ENCODE results near the gene HOXD8.

HOXD8 gene

DNA sequence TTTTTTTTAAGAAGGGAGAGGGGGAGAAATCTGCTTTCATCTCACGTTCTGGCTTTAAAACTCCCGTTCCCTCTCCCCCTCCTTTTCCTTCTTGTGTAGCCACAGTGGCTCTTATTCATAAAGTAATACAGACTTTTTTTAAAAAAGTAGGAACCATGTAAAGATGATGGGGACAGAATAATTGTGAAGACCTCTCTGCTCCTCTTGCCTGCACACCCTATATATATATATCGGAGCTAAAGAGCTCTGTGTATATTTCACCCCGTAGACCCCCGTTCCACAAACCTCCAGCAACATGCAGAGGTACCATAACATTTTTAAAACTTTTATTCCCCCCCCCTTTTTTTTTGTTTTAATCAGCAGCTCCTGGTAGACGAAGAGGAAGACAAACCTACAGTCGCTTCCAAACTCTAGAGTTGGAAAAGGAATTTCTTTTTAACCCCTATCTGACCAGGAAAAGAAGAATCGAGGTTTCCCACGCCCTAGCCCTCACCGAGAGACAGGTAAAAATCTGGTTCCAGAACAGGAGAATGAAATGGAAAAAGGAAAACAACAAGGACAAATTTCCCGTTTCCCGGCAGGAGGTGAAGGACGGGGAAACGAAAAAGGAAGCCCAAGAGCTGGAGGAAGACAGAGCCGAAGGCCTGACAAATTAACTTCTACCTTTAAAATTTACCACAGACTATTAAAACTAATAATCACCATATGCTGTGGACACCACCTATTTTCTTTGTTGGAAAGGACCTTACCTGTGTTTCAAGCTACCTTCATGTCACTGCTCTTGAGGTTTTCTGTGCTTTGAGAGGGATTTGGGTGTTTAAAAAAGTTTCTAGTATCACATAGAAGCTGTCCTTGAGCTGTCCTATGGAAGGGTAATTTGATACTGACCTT is 1.7 kb downstream of the HOXD8 start:
- no peak for DNase-seq (ENCODE audit: low read depth)

DNA sequence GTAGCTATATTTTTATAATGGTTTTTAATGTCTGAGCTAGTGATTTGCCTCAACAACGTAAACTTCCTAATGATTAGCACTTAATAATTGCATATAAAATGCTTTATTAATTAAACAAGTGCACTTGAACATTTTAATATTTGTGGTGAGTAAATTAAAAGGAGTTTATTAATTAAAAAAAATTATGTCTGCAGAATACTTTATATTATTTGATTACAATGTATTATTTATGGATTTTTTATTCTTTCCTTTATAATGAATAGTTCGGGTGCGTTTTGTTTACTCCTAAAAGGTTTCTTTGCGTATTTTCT is 2.3 kb downstream of the HOXD8 start:
- DNase-seq (ENCODE audit: low read depth): no peak

DNA sequence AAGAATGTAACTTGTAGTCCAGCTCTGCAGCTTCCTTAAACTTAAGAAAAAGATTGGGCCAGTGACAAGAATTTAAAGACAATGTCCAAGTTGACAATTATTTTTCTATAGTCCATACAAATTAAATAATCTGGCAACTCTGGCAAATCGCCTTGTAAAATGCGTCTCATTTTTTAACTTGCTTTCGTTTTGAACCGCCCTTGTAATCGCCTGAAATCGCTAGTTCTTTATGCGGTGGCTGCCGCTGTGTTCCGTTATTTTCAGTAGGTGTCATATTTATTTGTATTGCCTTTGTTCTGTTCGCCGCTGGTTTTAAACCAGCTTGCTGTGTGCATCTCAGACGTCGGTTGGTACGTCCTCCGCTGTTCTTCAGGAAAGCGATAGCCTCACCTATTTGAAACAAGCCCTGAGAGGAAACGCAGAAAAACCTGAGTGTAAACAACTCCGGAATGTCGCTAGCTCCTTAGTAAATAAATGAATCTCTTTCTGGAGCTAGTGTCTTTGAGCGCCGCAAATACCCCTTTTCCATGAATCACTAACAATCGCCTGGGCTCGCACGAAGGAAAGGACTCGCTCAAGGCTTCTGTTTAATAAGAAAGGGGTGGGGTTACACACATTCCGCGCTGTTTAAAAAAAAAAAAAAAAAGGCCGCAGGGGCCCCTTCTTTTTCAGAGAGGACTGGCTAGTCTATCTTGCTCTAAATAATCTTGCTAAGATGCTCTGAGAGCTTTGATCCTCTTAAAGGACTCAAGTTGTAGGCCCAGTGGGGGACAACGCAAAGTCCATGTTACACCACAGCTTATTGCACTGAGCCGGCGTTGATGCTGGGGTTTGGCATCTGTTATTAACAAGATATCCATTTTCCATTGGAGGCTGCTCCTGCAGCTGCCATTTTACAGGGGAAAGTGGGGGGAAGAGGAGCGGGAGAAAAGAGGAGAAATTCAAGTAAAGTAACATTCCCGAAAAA is 3.0 kb downstream of the HOXD8 start:
- DNase-seq (ENCODE audit: low read depth): no peak

DNA sequence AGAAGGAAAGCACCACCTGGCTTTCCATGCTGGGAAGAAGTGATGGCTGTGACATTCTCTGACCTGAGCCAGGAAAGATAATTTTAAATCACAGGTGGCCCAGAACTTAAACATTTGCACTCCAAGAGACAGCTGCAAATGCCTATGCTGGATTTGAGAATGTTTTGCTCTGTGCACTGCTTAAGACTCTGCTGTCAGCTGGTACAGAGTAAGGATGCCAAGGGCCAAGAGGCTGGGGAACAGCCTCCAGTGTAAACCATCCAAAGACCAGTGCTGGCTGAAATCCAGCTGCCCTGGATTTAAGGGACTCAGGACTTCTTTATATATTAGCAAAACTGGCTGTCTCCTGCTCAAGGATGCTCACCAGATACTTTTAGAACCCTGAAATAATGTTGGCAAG is 3.9 kb downstream of the HOXD8 start:
- DNase-seq (ENCODE audit: low read depth): no peak

DNA sequence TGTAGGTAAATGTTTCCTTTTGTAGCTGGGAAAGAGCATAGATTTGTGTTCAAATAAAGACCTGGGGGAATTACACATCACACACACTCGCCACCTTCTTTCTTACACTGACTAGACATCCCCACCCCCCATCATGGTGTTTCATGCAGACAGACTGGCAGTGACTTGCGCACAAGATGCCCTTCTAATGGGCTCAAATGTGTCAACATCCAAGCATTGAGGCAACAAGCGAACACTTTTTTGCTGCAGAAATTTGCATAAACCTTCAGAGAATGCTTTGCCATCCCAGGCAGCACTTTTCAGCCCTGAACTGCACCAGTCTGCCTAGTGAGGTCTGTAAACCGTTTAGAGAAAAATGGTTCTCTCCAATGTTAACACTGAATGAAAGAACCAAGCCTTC is 4.5 kb downstream of the HOXD8 start:
- no peak for DNase-seq (ENCODE audit: low read depth)

DNA sequence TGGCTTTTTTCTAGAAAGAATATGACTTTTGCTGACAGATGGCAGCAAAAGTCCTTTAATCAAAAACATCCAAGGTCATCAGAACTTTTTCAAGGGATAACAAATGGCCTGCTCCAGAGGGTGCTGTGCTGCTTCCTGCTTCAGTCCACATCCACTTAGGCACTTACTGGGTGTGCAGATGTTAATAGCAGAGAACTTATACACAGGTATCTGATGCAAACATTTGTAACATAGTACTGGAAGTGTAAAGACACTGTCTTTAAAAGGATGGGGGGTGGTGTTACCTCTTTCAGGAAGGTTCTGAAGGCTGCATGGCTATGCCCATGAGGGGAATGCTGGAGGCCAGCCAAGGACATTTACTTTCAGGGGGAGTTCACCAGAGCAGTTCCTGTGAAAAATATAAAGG is 5.5 kb downstream of the HOXD8 start:
- no peak for DNase-seq (ENCODE audit: low read depth)

DNA sequence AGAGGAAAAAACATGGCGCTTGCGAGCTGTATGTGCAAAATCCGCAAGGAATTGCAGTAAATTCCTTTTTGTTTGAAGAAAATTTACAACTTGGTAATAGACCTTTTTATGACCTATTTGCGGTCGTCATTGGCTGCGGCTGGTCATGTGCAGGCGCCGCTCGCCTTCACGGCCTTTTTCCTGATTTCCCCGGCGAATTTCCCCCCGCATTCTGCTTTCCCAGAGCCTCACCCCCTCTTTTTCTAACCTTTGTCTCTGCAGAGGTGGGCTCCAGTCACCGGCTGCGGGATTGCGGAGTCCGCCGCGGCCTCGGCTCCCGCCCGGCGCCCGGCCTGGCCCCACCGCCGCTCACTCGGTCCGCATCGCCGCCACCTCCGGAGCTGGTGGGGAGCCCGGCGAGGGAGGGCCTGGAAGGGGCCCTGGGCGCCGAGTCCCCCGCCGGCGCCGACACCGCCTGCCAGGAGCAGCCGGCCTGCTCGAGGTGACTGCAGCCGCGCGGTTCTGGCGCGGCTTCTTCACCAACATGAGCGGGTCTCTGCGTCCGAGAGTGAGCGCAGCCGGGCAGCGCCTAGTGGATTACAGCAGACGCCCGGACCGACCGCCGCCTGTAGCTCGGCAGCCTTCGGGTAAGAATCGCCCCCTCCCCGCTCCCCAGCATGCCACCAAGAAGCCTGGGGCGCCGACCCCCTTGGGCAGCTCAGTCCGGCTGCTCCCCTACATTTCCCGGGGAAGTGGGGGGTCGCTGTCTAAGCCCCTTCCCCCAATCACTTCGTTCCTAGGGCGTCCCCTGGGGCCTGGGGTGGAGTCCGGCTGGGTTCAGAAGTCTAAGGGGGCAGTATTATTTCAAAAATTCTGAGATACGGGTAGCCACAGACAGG is 7.1 kb downstream of the HOXD8 start:
- DNase-seq (ENCODE audit: low read depth): no peak

DNA sequence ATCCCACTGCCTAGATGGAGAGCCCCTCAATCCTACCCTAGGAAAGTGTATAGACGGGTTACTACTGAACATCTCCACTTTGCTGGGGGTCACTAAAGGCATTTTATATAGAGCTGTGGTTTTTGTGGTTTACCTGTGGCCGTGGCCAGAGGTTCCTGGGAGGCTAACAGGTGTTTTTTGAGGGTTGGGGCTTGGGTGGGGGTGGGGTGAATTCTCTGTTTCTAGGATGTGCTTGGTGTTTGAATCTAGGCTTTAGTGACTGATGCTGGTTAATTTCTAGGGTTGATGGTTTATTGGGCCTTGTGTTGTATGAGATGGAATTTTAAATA is 7.7 kb downstream of the HOXD8 start:
- no peak for DNase-seq (ENCODE audit: low read depth)

DNA sequence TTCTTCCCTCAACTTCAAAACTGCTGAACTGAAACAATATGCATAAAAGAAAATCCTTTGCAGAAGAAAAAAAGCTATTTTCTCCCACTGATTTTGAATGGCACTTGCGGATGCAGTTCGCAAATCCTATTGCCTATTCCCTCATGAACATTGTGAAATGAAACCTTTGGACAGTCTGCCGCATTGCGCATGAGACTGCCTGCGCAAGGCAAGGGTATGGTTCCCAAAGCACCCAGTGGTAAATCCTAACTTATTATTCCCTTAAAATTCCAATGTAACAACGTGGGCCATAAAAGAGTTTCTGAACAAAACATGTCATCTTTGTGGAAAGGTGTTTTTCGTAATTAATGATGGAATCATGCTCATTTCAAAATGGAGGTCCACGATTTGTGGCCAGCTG is 8.4 kb downstream of the HOXD8 start:
- no peak for DNase-seq (ENCODE audit: low read depth)

DNA sequence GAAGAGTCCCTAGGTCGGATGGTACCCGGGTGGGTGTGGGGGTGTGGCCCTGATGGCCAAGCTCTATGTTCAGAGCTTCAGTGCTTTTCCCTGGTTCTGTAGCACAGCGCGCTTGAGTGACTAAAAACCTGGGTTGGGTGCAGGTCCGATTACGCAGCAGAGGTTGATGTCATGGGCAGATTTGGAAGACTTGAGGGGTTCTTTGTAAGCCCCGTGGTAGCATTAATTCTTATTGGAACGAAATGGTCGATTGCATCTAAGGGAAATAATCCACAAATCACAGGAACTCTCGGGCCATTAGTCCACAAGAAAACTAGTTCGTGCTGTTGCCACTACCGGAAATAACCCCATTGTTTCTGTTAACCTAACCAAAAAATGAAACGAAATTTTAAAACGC is 9.0 kb downstream of the HOXD8 start:
- no peak for DNase-seq (ENCODE audit: low read depth)

DNA sequence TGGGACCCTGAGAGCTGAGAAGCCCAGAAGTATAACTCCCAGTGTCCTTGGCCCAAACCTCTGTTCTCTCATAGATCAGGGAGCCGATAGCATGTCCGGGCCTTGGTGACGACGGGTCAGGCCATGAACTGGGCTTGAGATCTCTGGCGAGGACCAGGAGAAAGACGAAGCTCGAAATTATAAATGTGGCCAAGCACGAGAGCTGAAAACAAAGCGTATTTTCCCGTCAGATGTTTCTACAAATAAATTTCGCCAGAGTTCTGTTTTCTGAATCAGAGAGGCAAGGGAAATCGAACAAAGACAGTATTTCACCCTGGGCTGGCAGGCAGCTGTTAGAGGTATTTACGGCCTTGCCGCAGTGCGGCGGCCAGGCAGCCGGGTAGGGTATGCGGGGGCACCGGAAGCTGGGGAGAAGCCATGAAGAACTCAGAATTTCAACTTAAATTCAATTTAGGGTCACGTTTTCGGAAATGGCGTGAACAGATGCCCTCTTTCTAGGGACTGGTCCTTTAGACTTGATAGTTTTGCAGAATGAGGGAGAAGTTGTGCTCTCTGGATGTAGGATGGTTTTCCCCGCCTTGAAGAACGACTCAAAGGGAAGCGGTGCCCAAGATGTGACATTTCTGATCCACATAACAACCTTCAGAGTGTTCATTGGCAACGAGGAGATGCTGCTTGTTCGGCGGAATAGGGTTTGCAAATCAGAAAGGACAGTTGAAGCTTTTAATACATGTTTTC is 9.6 kb downstream of the HOXD8 start:
- DNase-seq (ENCODE audit: low read depth): no peak

DNA sequence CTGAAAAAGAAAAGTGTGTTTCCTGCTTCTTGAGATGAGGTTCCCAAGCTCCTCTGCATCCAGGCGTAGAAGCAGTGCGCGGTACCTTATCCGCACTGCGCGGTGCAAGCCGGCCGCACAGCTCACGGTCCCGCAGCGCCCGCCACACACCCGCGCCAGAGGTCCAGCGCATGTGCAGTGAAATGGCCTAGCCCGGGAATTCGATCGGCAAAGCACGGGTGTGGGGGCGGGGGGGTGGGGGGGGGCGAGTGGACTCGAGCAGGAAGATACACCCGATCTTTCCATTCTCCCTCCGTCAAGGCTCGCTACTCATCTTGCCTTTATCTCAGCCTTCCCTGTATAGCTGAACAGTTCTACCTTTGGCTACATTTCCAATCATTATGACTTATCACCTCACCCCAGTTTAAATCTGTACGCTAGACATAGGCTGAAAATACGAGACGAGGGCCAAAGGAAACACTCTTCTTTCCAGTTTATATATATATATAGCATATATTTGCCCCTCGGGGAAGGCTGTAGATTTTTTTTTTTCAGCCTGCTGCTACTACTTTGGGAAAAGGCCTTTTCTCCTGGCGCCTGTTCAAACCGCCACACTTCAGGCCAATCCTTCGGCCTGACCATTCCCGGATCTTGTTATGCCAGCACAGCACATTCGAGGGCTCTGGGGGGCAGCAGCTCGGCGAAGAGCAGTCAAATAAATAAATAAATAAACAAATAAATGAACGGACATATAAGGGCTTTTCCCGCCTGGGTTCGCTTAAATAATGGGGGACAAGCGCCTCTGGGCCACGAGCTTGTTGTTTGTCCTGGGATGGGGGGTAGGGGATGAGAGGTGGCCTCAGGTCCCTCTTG is 10.4 kb downstream of the HOXD8 start:
- no peak for DNase-seq (ENCODE audit: low read depth)

DNA sequence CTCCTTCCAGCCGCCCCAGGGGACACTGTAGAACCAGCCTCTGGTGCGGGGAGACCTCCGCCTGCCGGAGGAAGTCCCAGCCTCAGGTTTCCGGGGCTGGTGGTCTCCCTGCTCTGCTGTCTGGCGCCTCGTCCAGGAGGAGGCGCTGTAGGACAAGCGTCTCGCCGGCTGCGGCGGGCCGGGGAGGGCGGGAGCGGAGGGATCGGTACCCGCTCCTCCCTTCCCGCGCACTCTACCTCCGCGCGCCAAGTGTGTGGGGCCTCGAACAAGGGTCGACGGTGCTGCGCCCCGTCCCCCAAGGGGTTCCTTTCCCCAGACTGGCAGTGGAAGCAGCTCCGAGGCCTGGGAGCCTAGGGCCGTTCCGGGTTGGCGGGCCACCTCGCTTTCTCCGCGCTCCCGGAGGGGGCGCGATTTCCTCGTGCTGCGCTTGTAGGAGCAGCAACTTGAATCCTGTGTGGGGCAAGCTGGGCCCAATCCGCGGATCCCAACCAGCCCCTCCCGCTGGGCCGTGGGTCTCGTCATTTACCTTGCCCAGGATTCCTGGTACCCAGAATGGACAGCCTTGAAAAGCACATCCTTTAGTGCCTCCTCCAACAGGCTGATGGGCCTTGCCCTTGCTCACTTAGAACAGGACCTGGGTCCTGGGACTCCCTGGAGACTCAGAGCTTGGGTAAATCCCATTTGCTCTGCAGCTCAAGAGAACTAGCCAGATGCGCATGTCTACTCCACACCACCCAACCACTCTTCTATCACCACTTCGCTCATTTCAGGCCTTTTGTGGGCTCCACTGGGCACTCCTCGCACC is 11.2 kb downstream of the HOXD8 start:
- DNase-seq (ENCODE audit: low read depth): peak; percentile 30

DNA sequence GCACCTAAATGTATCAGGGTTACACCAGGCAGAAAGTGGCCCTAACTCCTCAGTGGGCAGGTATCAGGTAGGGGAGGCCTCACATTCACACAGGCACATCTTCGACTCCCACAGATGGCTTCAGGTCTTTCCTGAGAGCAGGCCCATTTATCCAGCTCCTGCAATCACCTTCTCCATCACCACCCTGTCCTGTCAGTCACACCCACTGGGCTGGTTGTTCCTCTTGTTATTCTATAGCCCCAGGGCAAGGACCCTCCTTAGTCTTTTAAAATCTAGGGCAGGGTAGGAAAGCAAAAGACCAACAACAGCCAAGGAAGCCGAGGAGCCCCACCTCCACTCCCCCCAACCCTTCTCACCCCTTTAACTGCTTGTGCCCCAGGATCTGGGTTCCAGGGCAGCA is 12.8 kb downstream of the HOXD8 start:
- no peak for DNase-seq (ENCODE audit: low read depth)

DNA sequence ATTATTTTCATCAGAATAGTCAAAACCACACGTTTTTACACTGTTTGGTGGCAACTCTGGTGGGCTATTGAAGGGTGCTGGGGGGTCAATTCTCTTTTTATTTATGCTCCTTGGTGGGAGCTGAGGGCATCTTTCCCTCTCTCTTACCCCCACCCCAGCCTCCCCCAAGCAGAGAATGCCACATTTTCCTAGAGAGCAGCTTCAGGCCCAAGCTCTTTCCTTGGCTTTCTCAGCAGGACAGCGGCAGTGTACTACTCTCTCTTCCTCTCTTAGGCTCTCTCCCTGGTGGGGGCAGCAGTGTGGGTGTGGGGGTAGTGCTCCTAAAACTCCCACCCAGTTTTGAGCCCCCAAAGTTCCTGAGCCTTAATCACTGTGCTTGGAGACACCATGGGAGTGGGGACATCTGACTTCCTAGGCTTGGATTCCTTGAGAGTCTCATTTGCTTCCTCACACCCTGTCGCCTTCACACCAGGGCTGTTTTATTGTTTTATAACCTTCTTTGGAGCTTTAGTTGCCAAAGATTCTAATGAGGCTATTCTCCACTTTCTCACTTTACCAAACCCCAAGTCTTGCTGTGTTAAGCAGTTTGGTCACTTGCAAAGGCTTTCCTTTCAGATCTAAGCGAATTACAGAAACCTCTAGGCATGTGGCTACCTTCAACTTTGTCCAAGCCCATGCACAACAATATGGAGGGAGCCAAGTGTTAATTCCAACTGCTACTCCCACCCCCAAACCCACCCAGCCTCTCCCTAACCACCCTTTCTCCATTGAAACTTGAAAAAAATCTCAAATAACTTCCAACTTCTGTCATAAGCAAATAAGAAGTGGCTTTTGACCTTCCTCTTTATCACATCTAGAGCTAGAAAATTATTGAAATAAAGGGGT is 15.8 kb downstream of the HOXD8 start:
- DNase-seq (ENCODE audit: low read depth): no peak

DNA sequence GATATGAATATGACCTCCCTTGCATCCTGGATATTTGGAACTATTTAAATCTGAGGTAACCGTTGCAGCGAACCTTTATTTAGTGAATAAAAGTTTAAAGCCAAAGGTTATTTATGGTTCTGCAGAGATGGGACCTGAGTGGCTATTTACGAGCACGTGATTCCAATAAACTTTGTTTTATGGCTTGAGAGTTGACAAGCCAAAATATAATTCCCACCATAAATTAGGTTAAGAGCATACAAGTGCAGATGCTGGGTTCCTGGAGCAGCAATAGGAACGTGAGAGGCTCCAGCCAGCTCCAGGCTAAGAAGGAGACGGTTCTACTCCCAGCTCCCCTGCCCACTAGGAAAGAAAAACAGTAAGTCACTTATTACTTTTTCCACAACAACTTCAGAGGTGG is 16.6 kb downstream of the HOXD8 start:
- no peak for DNase-seq (ENCODE audit: low read depth)

DNA sequence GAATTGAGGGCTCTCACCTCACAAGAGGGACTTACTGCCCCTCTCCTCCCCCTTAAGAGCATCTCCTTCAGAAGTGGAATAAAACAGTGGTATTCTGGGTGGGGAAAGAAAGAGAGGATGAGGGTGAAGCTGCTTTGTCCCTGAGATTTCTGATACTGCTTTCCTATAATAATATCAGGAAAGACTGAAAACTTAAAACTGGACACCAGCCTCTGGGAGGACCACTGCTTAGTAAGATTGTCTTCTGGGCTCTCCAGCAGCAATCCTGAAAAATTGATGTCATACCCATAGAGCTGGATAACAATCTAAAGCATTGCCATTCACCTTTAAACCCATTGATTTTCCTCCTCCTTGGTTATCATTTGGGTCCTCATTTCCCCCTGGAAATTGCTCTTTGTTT is 17.1 kb downstream of the HOXD8 start:
- DNase-seq (ENCODE audit: low read depth): no peak

DNA sequence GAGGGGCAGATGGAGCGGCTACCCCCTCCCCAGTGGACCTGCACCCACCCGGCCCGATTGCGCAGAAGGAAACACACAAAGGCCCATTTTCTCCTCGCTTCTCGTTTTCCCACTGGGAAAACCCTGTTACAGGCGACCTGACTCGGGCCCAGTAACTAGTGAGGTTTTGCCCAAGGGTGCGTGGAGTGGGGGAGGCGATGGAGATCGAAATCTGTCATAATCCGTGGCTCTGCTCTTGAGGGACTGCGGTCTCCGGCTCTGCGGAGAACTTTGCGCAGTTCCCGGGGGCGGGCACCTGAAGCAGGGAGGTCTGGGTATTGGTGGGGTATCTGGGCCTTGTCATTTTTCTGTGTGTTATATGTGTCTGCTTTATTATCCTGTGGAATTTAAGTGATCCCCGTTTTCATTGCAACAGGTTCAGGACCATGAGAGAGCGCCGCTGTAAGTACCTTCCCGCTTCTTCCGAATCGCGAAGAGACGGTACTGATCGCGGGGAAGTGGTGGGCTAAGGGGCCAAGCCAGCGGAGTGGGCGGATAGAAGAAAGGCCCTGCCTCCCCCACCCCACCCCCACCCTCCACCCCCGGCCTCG is 17.8 kb downstream of the HOXD8 start:
- DNase-seq (ENCODE audit: low read depth): no peak
